ENCODE measurements around the gene LEMD2.
A peak's percentile ranks its signal among the peaks of the same experiment; 100 is the strongest.

The LEMD2 gene

DNA sequence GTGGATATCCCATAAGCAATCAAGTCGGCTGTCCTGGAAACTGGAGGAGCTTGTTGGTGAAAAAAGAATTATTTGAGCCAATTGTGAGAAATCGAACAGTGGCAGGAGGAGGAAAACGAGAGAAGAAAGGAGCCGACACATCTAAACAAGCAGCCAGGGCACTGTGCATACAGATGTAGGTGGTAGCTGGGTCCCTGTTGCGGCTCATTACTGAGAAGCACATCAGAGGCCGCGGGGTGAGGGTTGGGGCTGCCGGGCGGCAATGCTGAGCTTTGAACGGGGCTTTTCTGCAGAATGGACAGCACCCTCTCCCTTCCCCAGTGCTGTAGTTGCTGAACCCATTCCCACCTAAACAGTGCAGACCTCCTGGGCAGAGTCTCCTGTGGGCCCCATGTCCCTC lies 4.1 kb upstream of the LEMD2 start:
- no peaks in the 10 kb centered on the region for H3K9me3 ChIP-seq
- no peak overlapping the region for H3K4me3 ChIP-seq (ENCODE audit: low read depth in 1 of 2, low read length in 1 of 2)
- H3K27me3 ChIP-seq: peaks cover 53% of the 10 kb centered on the region
- H3K27ac ChIP-seq: no peak overlapping the region
- TF ChIP-seq, protein P1, sequence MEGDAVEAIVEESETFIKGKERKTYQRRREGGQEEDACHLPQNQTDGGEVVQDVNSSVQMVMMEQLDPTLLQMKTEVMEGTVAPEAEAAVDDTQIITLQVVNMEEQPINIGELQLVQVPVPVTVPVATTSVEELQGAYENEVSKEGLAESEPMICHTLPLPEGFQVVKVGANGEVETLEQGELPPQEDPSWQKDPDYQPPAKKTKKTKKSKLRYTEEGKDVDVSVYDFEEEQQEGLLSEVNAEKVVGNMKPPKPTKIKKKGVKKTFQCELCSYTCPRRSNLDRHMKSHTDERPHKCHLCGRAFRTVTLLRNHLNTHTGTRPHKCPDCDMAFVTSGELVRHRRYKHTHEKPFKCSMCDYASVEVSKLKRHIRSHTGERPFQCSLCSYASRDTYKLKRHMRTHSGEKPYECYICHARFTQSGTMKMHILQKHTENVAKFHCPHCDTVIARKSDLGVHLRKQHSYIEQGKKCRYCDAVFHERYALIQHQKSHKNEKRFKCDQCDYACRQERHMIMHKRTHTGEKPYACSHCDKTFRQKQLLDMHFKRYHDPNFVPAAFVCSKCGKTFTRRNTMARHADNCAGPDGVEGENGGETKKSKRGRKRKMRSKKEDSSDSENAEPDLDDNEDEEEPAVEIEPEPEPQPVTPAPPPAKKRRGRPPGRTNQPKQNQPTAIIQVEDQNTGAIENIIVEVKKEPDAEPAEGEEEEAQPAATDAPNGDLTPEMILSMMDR (IDR thresholded peaks at IDR 0.05): no peak
- no peaks in the 10 kb centered on the region for H3K36me3 ChIP-seq
- peaks cover 3 to 8% of the 10 kb centered on the region in 2 experiments for H3K4me1 ChIP-seq (ENCODE audit: control insufficient read depth in 1 of 2, insufficient read depth in 1 of 2, low read depth in 1 of 2, low read length in 1 of 2)

DNA sequence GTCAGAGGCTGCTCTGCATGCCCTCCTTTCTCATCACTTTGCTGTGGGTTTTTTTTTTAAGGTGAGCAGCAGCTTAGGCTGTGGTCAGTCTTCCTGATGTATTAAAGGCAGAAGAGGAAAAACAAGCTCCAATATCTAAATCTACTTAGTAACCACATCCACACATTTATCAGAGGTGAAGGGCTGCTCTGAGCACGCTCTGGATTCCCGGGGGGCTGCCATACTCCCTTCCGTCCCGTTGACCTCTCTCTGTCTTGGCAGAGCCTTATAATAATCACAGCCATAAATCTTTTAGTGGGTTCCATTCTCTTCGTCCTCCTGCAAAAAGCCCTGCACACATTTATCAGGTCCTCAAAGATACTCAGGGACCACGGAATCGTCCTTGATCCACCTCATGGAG lies 2.7 kb upstream of the LEMD2 start:
- Histone ChIP-seq H3K27ac (no peak overlapping the region), H3K4me3 (ENCODE audit: low read depth in 1 of 2, low read length in 1 of 2) (no peak overlapping the region), H3K27me3 (peaks cover 39% of the 10 kb centered on the region), H3K36me3 (no peaks in the 10 kb centered on the region), H3K9me3 (no peaks in the 10 kb centered on the region), H3K4me1 (ENCODE audit: control insufficient read depth in 1 of 2, insufficient read depth in 1 of 2, low read depth in 1 of 2, low read length in 1 of 2) (peaks cover 16 to 22% of the 10 kb centered on the region in 2 experiments)
- TF ChIP-seq, protein P1 (IDR thresholded peaks at IDR 0.05): no peak

DNA sequence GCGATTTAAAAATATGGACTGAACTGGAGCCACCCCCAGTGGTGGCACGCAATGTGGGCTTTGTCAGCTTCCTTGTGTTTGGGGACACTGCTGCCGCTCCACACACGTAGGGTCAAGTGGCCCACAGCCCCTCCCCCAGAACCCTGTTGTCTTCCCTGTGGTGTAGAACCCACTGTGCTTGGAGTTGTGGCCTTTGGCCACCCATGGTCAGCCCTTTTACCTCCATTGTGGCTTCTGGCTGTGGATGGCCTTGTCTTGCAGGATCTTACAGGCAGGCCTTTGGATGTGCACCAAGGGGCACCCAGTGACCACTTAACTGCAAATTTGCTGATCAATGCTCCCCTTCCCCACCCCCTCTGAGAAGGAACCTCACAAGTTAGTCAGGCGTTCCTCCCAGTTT lies 2.0 kb upstream of the LEMD2 start:
- Histone ChIP-seq H3K27me3 (peaks cover 33% of the 10 kb centered on the region), H3K36me3 (no peaks in the 10 kb centered on the region), H3K27ac (no peak overlapping the region), H3K9me3 (no peaks in the 10 kb centered on the region), H3K4me1 (ENCODE audit: control insufficient read depth in 1 of 2, insufficient read depth in 1 of 2, low read depth in 1 of 2, low read length in 1 of 2) (peaks cover 21 to 22% of the 10 kb centered on the region in 2 experiments), H3K4me3 (ENCODE audit: low read depth in 1 of 2, low read length in 1 of 2) (no peak overlapping the region)
- TF ChIP-seq, protein P1 (IDR thresholded peaks at IDR 0.05): no peak

DNA sequence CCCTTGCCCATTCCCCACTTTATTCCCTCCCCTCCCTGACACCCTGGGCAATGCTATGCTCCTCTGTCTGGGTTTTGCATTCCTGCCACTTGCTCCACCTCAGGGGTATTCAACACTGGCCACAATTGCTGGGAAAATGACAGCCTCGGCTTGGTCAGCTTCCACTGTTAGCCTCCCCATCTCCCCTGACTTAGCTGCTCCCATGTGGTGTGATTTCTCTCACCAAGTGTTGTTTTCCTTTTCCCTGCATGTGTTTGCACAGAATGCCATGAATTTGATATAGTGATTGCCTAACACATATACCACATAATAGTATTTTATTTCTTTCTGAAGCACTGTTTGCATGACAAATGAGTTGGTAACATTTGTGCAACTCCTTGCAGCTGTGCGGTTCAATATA lies 1.4 kb upstream of the LEMD2 start:
- no peak overlapping the region for H3K4me3 ChIP-seq (ENCODE audit: low read depth in 1 of 2, low read length in 1 of 2)
- H3K27me3 ChIP-seq: peaks cover 31% of the 10 kb centered on the region
- no peaks in the 10 kb centered on the region for H3K9me3 ChIP-seq
- no peak overlapping the region for H3K27ac ChIP-seq
- peaks cover 21 to 22% of the 10 kb centered on the region in 2 experiments for H3K4me1 ChIP-seq (ENCODE audit: control insufficient read depth in 1 of 2, insufficient read depth in 1 of 2, low read depth in 1 of 2, low read length in 1 of 2)
- TF ChIP-seq, protein P1 (IDR thresholded peaks at IDR 0.05): no peak
- H3K36me3 ChIP-seq: no peaks in the 10 kb centered on the region

DNA sequence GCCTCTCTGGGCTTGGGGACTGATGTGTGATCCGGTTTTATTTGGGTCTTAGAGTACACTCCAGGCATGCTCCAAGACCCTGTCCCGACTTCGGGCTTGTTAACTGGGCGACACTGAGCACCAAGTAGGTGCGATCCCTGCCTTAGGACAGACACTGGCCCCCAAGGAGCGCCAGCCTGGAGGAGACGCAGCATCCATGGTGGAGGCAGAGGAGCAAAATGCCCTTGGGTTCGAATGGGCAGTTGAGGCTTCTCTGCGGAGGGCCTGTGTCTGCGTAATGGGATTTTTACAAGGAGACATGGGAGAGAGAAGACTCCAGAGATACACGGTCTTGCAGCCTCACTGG lies 593 bp upstream of the LEMD2 start:
- peak overlapping the region; percentile 81 to 86 for H3K4me3 ChIP-seq (ENCODE audit: low read depth in 1 of 2, low read length in 1 of 2)

More for the DNA sequence above, 593 bp upstream of the LEMD2 start:
- Histone ChIP-seq H3K27ac (peak overlapping the region; percentile 95), H3K9me3 (no peaks in the 10 kb centered on the region), H3K27me3 (peaks cover 23% of the 10 kb centered on the region), H3K4me1 (ENCODE audit: control insufficient read depth in 1 of 2, insufficient read depth in 1 of 2, low read depth in 1 of 2, low read length in 1 of 2) (peaks cover 21 to 22% of the 10 kb centered on the region in 2 experiments), H3K36me3 (peaks cover 8% of the 10 kb centered on the region)
- TF ChIP-seq, protein P1 (IDR thresholded peaks at IDR 0.05): no peak
